Gastrocnemius medialis (tissue), 4 donors: ENCODE results near the gene B4GALNT2.

Source experiments
- POLR2A ChIP-seq, 2 donors: fragments of 450-650 bp; IDR thresholded peaks; one replicate each; pipeline ENCODE4 v1.6.1; 2017; ENCODE audit warnings: antibody characterized with exemption in 2 of 2, mild to moderate bottlenecking in 2 of 2, moderate library complexity in 2 of 2
- TF ChIP-seq, protein P1 (sequence below), 5 experiments: fragments of 450-650 bp in 3 of 5; fragments of 200-600 bp in 2 of 5; sonication (generic) in 2 of 5; IDR thresholded peaks in 4 of 5; conservative IDR thresholded peaks in 1 of 5; 1 replicate in 4 of 5; 2 replicates in 1 of 5; pipeline ENCODE4 v1.5.1; 2016 to 2019; ENCODE audit warnings: antibody characterized with exemption in 5 of 5, mild to moderate bottlenecking in 3 of 5, moderate library complexity in 3 of 5

DNA sequence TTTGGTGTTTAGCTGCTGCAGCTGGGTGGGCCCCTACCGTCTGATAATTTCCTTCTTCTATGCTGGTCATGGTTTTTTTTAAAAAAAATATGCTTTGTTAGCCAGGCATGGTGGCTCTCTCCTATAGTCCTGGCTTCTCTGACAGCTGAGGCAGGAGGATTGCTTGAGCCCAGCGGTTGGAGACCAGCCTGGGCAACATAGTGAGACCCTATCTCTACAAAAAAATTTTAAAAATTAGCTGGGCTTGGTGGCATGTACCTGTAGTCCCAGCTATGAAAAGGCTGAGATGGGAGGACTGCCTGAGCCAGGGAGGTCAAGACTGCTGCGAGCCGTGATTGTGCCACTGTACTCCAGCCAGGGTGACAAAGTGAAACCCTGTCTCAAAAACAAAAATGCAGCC, 19.4 kb downstream of the B4GALNT2 start:
- TF ChIP-seq POLR2A (IDR thresholded peaks at IDR 0.05) = no peak
- TF ChIP-seq, protein P1, sequence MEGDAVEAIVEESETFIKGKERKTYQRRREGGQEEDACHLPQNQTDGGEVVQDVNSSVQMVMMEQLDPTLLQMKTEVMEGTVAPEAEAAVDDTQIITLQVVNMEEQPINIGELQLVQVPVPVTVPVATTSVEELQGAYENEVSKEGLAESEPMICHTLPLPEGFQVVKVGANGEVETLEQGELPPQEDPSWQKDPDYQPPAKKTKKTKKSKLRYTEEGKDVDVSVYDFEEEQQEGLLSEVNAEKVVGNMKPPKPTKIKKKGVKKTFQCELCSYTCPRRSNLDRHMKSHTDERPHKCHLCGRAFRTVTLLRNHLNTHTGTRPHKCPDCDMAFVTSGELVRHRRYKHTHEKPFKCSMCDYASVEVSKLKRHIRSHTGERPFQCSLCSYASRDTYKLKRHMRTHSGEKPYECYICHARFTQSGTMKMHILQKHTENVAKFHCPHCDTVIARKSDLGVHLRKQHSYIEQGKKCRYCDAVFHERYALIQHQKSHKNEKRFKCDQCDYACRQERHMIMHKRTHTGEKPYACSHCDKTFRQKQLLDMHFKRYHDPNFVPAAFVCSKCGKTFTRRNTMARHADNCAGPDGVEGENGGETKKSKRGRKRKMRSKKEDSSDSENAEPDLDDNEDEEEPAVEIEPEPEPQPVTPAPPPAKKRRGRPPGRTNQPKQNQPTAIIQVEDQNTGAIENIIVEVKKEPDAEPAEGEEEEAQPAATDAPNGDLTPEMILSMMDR (IDR thresholded peaks at IDR 0.05 in 4 of 5, conservative IDR thresholded peaks at IDR 0.05 in 1 of 5) = no peak
